Measurements from ENCODE around the gene ICAM2. TPM values are rescaled to one million over a fixed set of nuclear protein-coding genes. Genes with fewer than 3 reads are reported as not detected.

Gene ICAM2
- total and polyA plus RNA-seq, 2 donors (not counting 1 experiment from before 2014, with no cell fraction given), result 48.7 to 149 TPM

DNA sequence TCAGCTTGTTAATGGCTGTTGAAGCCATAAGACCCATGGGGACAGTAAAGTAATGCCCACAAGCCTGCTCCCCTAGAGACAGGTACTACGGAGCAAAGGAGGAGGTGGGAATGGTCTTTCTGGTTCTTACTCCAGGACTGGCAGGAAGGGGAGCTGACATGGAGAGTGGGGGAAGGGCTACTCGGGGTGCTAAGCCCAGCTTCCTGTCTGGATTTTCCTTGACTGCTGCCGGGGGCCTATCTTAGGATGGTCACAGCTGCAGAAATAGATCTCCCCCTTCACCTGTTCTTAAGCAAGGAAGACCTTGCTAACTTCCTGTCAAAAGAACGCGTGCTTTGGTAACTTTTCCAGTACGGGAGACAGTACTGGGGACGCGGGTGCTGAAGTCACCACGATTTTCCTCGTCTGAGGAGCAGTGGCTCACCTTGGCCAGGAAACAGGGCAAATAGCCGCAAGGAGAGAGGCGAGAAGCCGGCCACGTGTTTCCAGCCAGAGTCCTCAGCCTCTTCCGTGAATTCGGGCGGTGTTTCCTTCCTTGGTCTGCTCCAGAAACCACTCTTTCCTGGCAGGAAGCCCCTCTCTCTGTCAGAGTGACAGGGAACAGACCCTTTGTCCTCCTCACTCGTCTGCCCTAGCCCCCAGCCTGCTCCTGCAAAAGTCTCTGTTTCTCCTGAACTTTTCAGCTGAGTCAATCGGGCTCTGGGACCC is 22.9 kb downstream of the ICAM2 start:
- intact Hi-C loops (cut with micrococcal nuclease), result loop anchor here (1.0 kb wide), 2 partner anchors 19 to 23 kb away; partner anchors contain the start of gene ICAM2
- Mint-ChIP-seq H3K9me3 (ENCODE audit: insufficient read depth) (no peaks in the 10 kb centered on the region), H3K27ac (no peak overlapping the region), H3K4me3 (peak overlapping the region; percentile 91), H3K27me3 (peaks cover 13% of the 10 kb centered on the region), H3K4me1 (peaks cover 36% of the 10 kb centered on the region)
- POLR2A ChIA-PET, result interaction anchor here (0.5 to 1.4 kb wide), 2 partner anchors 67 to 340 kb away, joined by 3 to 4 read pairs; no protein-coding TSS in a partner anchor
- no peak overlapping the region for H3K27ac ChIP-seq (ENCODE audit: low read length in 2 of 2)
- no peaks in the 10 kb centered on the region for H3K79me2 ChIP-seq (ENCODE audit: control insufficient read depth, insufficient read depth, low read length)
- H3K36me3 ChIP-seq (replicated peaks in 1 of 2; ENCODE audit: control extremely low read depth in 1 of 2, control insufficient read depth in 1 of 2, extremely low read depth in 1 of 2, insufficient read depth in 2 of 2, low read length in 1 of 2), result peaks cover 0 to 3% of the 10 kb centered on the region in 2 experiments
- WGBS (ENCODE audit: insufficient coverage), result 26% methylated on average over 16 of the region's 19 CpGs
- CTCF ChIA-PET, result interaction anchor here (0.7 to 7.5 kb wide), 5 partner anchors 19 to 85 kb away, joined by 3 to 89 read pairs (median 3); no protein-coding TSS in a partner anchor
- H2AFZ ChIP-seq (ENCODE audit: insufficient read depth, low read depth, low read length, poor library complexity, severe bottlenecking), result peak overlapping the region; percentile 81
- H3K9me3 ChIP-seq (ENCODE audit: control extremely low read depth in 1 of 3, control insufficient read depth in 2 of 3, insufficient read depth in 1 of 3, low read length in 2 of 3), result no peaks in the 10 kb centered on the region
- peak overlapping the region; percentile 72 for H3K9ac ChIP-seq (ENCODE audit: low read length)
- peaks cover 0 to 20% (median 5%) of the 10 kb centered on the region in 4 experiments for H3K27me3 ChIP-seq (replicated peaks in 1 of 4; ENCODE audit: control extremely low read depth in 1 of 4, control insufficient read depth in 3 of 4, insufficient read depth in 4 of 4, low read length in 3 of 4)
- H3K4me2 ChIP-seq (replicated peaks; ENCODE audit: low read depth, low read length, poor library complexity, severe bottlenecking), result peak overlapping the region; percentile 97
- peak overlapping the region in 3 of 5 experiments; percentile 63 to 68 (median 66) for H3K4me3 ChIP-seq (ENCODE audit: control extremely low read depth in 1 of 5, extremely low read depth in 1 of 5, insufficient read depth in 1 of 5, low read depth in 2 of 5, low read length in 4 of 5)
- DNase-seq (no peak), ATAC-seq (ENCODE audit: low read depth) (no peak)
- H4K20me1 ChIP-seq (ENCODE audit: control insufficient read depth, insufficient read depth, low read length, poor library complexity, severe bottlenecking), result peaks cover 17% of the 10 kb centered on the region
- H3K4me1 ChIP-seq (ENCODE audit: control insufficient read depth in 2 of 2, insufficient read depth in 2 of 2, low read length in 2 of 2), result peaks cover 30 to 36% of the 10 kb centered on the region in 2 donors
- TF ChIP-seq, protein P1, sequence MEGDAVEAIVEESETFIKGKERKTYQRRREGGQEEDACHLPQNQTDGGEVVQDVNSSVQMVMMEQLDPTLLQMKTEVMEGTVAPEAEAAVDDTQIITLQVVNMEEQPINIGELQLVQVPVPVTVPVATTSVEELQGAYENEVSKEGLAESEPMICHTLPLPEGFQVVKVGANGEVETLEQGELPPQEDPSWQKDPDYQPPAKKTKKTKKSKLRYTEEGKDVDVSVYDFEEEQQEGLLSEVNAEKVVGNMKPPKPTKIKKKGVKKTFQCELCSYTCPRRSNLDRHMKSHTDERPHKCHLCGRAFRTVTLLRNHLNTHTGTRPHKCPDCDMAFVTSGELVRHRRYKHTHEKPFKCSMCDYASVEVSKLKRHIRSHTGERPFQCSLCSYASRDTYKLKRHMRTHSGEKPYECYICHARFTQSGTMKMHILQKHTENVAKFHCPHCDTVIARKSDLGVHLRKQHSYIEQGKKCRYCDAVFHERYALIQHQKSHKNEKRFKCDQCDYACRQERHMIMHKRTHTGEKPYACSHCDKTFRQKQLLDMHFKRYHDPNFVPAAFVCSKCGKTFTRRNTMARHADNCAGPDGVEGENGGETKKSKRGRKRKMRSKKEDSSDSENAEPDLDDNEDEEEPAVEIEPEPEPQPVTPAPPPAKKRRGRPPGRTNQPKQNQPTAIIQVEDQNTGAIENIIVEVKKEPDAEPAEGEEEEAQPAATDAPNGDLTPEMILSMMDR (IDR thresholded peaks at IDR 0.05), result no peak
- no peak for TF ChIP-seq EZH2 (IDR thresholded peaks at IDR 0.05; ENCODE audit: borderline replicate concordance, insufficient read depth, low read depth, low read length, poor library complexity, severe bottlenecking)
